ENCODE data around the gene ARGLU1.
"Not testable (repeated sequence)": the region's sequence is repeated elsewhere in the genome, so short reads cannot be mapped to it uniquely, and the experiment has no call there.

The ARGLU1 gene, protein sequence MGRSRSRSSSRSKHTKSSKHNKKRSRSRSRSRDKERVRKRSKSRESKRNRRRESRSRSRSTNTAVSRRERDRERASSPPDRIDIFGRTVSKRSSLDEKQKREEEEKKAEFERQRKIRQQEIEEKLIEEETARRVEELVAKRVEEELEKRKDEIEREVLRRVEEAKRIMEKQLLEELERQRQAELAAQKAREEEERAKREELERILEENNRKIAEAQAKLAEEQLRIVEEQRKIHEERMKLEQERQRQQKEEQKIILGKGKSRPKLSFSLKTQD

DNA sequence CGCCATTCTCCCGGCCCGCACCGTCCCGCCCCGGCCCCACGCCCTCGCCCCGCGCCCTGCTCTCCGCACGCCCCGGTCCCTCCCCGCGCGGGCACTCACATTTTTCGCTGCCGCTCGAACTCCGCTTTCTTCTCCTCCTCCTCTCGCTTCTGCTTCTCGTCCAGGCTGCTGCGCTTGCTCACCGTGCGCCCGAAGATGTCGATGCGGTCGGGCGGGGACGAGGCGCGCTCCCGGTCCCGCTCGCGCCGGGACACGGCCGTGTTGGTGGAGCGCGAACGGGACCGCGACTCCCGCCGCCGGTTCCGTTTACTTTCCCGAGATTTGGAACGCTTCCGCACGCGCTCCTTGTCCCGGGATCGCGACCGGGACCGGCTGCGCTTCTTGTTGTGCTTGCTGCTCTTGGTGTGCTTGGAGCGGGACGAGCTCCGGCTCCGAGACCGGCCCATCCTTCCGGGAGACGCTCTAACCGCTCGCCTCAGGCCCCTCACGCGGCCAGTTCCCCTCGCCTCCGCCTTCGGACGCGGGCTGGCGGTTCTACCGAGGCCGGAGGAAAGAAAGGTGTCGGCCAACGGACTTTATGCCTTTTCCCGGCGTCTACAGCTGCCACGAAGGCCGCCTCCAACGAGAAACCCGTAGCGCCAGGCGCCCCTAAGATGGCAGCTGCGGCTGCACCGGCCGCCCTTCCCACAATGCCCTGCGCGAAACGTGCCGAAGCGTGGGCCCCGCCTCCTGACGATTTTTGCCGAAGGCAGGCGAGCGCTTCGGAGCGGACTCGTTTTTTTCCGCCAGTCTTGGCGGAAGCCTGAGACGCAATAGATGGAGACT is at the start of gene ARGLU1:
ARGLU1 (minus strand) TSS at position 664 of the 825 bp plus-strand sequence; CDS start at position 446, 218 bp downstream.
- DNase-seq (ENCODE audit: low read depth in 2 of 2), result peak; percentile 92 to 94

DNA sequence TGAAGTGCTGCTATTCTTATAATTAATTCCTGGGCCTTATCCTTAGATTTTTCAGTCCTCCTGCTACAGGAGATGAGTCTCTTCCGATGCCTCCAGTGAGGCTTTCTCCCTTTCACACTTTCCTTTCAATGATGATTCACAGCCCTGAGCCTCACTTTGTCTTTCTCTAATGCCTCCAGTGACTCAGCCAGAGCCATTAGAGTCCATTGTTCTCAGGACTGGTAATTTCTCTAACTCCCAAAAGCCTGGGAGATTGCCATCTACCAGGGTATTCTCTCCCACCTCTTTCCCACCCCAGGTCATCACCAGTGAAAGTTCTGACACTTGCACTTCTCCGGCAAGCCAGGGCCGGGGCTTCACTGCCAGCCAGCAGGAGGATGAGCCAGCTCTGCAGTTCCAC is 49.6 kb upstream of the ARGLU1 start:
- DNase-seq (ENCODE audit: low read depth in 2 of 2), result no peak

DNA sequence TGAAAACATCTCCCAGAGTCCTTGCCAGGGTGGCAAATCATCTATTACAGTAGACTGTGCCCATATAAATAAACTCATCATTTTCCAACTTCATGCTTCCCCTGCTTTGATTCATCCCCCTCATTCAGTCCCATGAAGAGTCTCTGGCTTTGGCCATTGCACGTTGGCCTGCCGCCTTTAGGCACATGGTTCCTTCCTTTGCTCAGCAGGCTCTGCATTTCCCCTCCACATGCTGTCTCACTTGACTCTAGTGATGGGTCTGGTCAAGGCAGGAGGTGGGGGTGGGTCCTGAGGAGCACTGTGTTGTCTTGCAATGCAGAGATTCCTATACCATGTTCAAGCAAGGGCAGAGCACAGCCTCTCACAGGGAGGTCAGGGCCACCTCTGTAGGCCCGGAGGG is 48.8 kb upstream of the ARGLU1 start:
- no peak for DNase-seq (ENCODE audit: low read depth in 2 of 2)

DNA sequence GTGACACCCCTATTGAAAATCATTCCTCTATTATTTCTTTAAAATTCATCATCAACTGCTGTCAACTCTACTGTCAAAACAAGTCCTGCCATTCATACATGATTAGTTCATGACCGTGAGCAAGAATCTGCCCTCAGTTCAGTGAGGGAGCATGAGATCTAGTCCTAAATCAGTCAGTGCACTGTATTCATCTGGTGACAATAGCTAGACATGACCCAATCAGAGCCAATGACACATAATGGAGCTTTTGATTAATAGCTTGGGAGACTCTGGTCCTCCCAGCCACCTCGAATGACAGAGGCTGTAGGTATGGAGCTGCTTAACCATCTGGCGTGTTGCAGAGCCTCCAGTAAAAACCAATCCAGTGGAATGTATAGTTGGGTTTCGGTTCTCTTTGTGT is 46.9 kb upstream of the ARGLU1 start:
- DNase-seq (ENCODE audit: low read depth in 2 of 2), result no peak

DNA sequence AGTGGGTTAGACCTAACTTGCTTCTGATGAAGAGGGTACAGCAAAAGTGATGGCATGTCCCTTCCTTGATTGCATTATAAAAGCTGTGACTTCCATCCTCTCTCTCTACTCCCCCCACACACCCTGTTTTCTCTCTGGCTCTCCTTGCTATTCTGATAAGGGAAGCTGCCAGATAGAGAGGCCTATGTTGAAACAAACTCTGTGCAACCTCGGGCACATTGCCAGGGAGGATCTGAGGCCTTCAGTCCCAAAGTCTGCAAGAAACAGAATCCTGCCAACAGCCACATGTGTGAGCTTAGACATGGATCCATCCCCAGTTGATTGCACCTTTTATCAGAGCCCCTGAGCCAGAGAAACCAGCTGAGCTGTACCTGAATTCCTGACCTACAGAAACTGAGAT is 44.8 kb upstream of the ARGLU1 start:
- no peak for DNase-seq (ENCODE audit: low read depth in 2 of 2)

DNA sequence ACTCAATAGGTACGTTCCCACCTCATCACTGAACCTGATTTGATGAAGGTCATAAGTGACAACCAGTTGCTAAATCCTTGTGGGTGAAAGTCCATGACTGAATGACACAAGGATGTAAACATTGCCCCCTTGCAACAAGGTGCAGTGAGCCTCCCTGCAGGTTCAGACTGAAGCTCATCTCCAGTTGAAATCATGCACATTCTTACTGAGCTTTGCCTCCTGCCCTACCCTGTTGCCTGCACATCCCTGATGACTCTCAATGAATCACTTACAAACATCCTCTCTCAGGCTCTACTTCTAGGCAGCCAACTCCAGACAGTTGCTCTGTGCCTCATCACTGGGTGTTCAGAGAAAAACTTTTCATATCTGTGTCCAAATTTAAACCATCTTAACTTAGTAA is 42.5 kb upstream of the ARGLU1 start:
- DNase-seq (ENCODE audit: low read depth in 2 of 2), result no peak

DNA sequence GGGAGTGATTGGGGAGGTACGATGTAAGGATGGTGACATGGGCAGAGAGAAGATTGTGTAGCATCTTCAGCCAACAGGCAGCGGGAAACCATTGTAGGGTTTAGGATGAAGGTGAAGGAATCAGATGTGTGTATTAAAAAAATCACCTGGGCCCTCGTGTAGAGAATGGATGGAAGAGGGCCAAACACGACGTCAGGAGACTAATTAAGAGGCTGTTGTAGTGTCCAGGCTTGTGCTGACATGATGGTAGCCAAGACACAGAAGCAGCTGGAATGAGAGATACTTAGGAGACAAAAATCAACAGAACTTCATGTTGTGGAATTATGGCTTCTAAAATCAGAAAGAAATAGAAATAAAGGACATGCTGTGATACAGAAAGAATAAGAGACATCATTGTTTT is 41.2 kb upstream of the ARGLU1 start:
- no peak for DNase-seq (ENCODE audit: low read depth in 2 of 2)

DNA sequence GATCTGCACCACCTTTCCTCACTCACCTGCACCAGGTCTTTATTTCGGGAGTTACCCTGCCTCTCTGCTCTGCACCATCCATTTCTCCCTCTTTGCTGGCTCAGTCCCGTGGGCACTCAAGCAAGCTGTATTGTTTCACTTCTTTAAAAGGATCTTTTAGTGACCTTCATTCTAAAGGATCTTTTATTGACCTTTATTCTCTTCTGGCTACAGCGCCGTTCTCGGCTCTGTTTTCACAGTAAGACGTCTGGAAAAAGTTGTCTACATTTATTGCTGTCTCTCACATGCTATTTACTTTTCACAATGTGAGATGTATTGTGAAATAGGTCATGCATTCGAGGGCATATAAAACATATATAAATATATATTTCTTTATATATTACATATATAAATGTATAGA is 35.6 kb upstream of the ARGLU1 start:
- DNase-seq (ENCODE audit: low read depth in 2 of 2), result no peak

DNA sequence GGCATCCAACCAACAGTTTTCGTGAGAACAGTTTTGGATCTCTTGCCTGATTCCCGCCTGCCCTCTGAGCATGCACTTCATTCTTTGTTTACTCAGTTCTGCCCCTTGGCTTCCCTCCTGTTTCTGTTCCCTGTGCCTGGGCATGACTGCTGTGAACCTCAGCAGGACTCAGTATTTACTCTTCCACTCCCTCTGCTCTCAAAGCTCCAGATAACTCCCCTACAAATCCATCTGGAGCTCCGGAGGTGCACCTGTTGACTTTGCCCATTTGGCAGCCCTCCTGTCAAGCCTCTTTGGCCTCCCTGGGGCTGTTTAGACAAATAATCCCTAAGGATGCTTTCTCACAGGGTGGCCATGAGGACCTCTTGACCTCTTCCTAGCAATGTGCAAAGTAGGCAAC is 34.2 kb upstream of the ARGLU1 start:
- no peak for DNase-seq (ENCODE audit: low read depth in 2 of 2)

DNA sequence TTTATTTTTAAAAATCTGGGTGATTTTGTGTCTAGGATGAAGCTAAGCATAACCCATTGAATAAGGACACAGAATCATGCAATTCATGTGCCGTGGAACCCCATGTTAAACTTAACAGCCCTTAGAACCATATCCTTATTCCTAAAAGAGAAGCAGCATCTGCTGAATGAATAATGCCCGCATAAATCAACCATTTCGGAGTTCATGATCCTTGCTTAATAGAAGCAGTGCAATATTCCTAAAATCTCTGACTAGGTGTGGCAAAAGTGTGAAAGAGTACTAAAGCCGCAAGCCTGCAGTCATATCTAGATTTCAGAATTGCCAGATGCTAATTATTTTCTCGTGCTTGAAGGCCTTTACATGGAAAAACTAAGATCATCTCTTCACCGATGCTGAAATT is 33.6 kb upstream of the ARGLU1 start:
- no peak for DNase-seq (ENCODE audit: low read depth in 2 of 2)

DNA sequence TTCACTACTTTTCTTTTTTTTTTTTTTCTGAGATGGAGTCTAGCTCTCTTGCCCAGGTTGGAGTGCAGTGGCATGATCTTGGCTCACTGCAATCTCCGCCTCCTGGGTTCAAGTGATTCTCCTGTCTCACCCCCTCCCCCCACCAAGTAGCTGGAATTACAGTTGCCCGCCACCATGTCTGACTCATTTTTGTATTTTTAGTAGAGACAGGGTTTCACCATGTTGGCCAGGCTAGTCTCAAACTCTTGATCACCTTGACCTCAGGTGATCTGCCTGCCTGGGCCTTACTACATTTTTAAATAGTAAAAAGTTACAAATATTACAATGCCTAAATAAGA is 32.8 kb upstream of the ARGLU1 start:
- not testable (repeated sequence) for DNase-seq (ENCODE audit: low read depth in 2 of 2)

DNA sequence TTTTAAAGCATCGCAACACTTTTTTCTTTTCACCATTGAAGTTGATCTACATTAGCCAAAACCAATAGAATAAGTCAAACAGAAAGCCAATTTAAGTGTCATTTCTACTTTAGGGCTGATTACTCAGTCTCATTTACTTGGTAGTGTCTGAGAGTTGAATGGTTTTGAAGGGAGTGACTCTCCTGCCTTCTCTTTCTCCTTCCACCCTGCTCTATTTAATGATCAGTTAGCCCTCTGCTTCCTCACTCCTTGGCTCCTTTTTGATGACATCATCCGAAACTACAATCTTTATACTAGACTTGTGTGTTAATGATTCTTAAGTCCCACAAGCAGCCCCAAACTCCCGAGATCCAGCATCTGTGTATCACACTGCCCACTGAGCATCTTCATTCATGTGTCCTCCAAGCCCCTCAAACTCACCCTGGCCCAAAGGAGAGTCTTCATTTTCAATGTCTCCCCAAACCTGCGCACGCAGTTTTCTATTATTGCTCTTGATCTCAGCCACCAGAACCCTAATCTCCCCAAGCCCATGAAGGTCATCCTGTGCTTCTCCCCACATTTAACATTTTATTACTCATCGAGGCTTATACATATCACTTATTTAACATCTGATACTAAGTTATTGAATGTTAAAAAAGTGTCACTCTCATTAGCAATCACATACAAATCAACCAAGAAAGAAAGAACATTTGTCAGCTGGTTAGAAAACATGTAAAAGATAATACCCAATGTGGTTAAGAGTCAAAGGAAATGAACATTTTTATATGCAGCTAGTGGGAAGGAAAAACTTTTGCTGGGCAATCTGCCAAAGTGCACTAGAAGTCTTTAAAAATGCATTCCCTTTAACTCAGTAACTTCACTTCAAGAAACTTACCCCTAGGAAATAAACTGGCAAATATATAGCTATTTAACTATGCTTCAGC is 32.2 kb upstream of the ARGLU1 start:
- DNase-seq (ENCODE audit: low read depth in 2 of 2), result no peak

DNA sequence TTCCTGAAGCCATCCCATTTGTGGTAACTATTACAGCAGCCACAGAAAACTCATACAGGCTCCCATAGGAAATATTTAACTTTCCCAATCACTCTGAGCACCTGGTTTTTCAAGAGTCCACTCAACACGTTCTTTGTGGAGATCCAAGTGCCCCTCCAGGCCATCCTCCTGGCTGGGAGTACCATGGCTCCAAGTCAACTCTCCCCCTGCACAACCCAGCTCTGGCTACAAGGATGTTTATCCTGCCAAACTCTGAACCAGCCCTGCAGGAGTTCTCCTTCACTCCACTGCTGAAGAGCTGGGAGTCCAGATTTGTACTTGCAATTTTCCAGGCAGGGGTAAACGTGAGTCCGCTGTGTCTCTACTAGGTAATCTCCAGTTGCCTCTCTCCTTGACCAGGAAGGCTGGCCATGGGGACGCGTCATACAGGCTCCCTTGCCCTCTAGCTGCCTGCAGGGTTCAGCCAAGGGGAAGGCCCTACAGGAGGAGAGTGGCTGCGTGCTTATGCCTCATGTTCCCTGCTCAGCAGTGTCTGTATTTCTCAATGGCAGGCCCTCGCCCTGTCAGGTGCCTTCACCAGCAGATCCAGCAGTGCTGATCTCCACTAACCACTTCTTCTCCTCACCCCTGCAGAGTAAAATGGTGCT is 29.9 kb upstream of the ARGLU1 start:
- no peak for DNase-seq (ENCODE audit: low read depth in 2 of 2)

DNA sequence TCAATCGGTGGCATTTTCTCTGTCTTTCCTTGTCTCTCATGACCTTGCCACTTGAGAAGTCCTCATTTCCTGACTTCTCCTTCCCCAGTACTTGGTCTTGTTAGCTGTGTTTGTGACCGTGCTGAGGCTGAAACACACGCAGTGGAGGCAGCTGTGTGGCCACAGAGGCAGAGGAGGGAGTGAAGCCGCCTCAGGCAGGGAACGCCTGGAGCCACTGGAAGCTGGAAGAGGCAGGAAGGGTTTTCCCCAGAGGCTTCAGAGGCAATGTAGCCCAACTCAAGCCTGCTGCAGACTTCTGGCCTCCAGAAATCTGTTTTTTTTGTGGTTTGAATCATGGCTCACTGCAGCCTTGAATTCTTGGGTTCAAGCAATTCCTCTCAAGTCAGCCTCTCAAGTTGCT is 29.2 kb upstream of the ARGLU1 start:
- no peak for DNase-seq (ENCODE audit: low read depth in 2 of 2)

DNA sequence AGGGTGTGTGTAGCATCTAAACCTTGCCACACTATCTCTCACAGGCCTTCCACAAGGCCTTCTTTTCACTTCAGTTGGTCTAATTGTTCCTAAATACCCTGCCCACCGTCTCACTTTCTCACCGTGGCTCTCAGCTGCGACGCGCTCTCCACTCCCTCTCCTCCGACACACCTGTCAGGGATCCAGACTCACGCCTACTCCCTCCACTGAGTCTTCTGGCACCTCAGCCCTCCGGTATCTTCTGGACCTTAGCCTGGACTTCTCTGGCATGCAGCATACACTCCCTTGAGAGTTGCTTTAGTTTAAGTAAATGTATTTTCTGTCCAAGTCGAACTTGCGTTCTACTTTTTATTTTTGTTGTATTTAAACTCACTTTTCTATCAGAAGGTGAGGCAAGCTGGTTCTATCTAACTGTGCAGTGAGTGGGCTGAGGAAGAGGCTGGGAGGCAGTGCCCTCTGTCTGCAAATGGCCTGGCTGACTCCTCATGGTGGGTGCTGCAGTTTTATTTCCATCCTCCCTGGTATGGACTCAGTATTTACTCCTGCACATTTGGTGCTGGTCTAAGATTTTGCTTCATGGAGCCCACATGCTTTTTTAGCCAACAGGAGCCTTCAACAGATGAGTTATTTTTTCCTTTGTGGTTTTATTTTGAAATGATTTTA is 28.5 kb upstream of the ARGLU1 start:
- DNase-seq (ENCODE audit: low read depth in 2 of 2), result no peak

DNA sequence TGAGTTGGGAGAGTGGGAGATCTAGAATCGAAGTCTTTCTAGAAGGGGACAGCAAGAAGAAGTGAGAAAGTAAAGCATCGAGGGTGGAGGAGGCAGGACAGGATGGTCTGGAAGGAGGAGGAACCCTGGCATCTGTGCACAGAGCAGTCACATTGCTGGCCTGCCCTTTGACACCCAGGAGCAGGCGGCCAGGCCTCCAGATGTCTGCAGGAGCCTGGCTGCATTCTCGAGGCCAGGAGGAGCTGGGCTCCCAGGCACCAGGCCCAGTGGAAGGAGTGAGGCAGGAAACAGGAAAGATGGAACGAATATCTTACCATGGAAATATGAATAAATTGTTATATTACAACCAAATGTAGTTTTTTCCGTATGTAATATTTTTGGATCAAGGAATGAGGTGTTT is 27.7 kb upstream of the ARGLU1 start:
- DNase-seq (ENCODE audit: low read depth in 2 of 2), result no peak

DNA sequence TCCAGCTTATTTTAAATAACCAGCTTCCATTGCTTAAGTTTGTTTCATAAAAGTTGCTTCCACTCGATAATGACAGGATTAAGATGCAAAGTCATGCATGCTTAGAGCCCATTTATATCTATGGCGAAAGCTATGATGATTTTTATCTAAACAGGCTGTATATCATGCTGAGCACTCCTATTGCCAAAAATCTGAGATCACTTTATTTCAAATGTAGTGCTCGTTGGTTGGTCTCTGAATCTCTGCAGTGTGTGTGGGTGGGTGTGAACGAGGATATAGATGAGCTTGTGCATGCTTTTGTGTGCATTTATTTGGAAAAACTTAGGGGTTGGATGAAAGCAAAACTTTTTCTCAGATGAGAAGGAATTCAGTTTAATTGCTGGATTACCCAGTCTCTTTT is 27.0 kb upstream of the ARGLU1 start:
- DNase-seq (ENCODE audit: low read depth in 2 of 2), result no peak

DNA sequence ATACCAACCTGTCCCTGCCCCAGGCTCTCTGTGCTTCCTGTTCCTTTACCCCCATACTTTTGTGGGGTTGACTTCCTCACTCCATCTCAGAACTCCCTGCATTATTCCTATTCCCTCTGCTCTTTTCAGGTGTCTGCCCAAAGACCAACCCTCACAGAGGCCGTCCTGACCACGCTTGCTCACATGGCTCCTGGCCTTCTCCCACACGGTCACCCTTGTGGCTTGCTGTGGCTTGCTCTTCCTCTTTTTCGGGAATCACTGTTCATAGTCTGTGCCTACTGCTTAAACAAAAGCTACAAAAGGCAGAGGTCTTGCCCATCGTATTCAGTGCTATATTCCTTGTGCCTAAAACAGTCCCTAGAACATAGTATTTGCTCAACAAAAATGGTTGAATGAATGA is 25.2 kb upstream of the ARGLU1 start:
- no peak for DNase-seq (ENCODE audit: low read depth in 2 of 2)

DNA sequence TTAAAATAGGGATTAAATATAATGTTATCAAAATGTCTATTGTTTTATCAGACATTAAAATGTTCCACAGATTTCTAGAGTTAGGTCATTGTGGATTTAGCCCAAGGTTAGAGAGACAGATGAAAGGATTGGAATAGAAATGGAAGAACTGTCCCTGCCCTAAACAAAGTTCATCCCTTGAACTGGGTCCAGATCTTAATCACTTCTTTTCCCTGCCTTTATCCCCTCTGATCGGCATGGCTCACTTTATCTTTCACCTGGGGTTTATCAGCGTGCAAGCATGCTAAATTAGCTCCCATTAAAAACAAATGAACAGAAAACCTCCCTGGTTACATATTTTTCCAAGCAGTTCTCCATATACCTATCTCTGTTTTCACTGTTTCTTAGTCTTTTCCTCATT is 23.4 kb upstream of the ARGLU1 start:
- DNase-seq (ENCODE audit: low read depth in 2 of 2), result no peak

DNA sequence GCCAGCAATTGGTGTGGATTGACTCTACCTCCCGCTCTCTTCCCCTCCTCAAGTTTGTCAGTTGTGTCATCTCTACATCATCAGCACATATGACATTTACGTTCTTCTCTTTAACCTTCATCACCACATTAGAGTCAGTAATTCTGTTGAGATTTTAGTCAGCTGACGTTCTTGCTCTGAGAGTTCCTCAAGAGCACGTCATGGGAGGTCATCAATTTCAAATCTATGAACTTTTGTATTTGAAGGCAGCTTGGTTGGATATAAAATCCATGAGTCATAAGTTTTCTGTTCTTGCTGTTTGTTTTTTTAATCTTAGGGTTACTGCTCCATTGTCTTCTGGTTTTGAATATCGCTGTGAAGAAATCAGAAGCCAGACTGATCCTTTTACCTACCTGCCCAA is 21.8 kb upstream of the ARGLU1 start:
- DNase-seq (ENCODE audit: low read depth in 2 of 2), result no peak

DNA sequence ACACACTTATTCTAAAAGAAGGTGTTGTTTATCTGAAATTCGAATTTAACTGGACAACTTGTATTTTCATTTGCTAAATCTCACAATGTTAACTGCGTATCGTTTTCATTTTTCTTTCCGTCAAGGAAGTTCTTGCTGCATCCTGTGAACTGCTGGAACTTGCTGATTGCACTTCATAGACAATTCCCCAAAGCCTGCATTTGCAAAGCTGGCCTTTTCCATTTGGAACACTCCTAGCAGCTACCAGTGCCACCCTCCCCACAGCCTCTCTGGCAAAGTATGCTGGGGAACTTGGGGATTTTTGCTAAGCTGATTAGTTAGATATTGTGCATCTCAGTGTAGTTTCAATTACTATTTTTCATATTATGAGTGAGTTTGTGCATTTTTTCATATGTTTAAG is 20.4 kb upstream of the ARGLU1 start:
- no peak for DNase-seq (ENCODE audit: low read depth in 2 of 2)

All from stimulated activated CD8-positive, alpha-beta memory T cell treated with anti-CD3 and anti-CD28 coated beads, Interleukin-2, amount 100 ng/mL, for 1 hour (primary cell).